ENCODE data around the gene POU6F2.

- no peak for TF ChIP-seq CTCF (IDR thresholded peaks at IDR 0.05)
- no peak for TF ChIP-seq POLR2A (IDR thresholded peaks at IDR 0.05)
These were observed 422.3 kb downstream of the POU6F2 start for GRCh38 chr7:39399986-39400385.
